Ovary (tissue), 9 donors: Measurements from ENCODE around the gene CDK15. TPM values are rescaled to one million over a fixed set of nuclear protein-coding genes. Genes with fewer than 3 reads are reported as not detected.

Experiments used
- DNase-seq, 5 donors: peaks; one replicate each; pipeline ENCODE4 v3.0.0-alpha.2; 2019 to 2020
- H3K27ac ChIP-seq, 2 donors: fragments of 200-600 bp; one replicate each; pipeline versions ENCODE4 v1.5.1 to v1.8.0; 2019 to 2022
- H3K27me3 ChIP-seq: fragments of 200-600 bp; one replicate; pipeline ENCODE4 v1.8.0; 2022
- H3K36me3 ChIP-seq: fragments of 200-600 bp; sonication (generic); one replicate; pipeline ENCODE4 v1.5.1; 2019
- H3K4me1 ChIP-seq: one replicate; pipeline ENCODE4 v1.8.1; 2013; ENCODE audit warnings: mild to moderate bottlenecking, moderate library complexity; ENCODE audit not compliant: insufficient read depth
- H3K4me3 ChIP-seq: fragments of 200-600 bp; sonication (generic); one replicate; pipeline ENCODE4 v1.5.1; 2017
- H3K9me3 ChIP-seq, 2 donors: fragments of 200-600 bp in 1 of 2; sonication (generic) in 1 of 2; one replicate each; pipeline versions ENCODE4 v1.5.1 to v1.8.1; 2013 to 2019; ENCODE audit warnings: mild to moderate bottlenecking in 1 of 2, moderate library complexity in 1 of 2
- CTCF ChIP-seq, 3 donors: fragments of 450-650 bp in 2 of 3; fragments of 200-600 bp in 1 of 3; IDR thresholded peaks; one replicate each; pipeline versions ENCODE4 v1.5.1 to v1.8.0; 2016 to 2022; ENCODE audit warnings: antibody characterized with exemption in 3 of 3, mild to moderate bottlenecking in 1 of 3
- EP300 ChIP-seq: sonication (generic); formaldehyde crosslinking; IDR thresholded peaks from one replicate; pipeline ENCODE4 v1.6.1; 2017; ENCODE audit warnings: antibody characterized with exemption
- POLR2A ChIP-seq: fragments of 450-650 bp; IDR thresholded peaks from one replicate; pipeline ENCODE4 v1.6.1; 2017; ENCODE audit warnings: antibody characterized with exemption, mild to moderate bottlenecking, moderate library complexity
- WGBS, 3 donors: extraction: QIAGEN DNeasy Blood & Tissue Kit in 1 of 3; methylation state at CpG; one replicate each; pipeline versions ENCODE4 v1.1.5 to v1.1.7; 2013 to 2017; 5-methylcytosine and 5-hydroxymethylcytosine counted together
- intact Hi-C, 4 donors: fragments of 100-400 bp; cut with DNase I; formaldehyde crosslinking; loops; one replicate each; pipeline versions ENCODE4 v1.11.0 to v1.15.1; 2022 to 2023
- polyA plus RNA-seq, 2 donors: library from polyadenylated mRNA; stranded (reverse); fragments of 200-250 nt in 1 of 2; fragments of 350-450 nt in 1 of 2; fragmentation: Illumina TruSeq in 1 of 2; extraction: RNeasy Lipid Tissue Mini Kit (QIAGEN cat#74804) in 1 of 2; gene quantifications; one replicate each; pipeline ENCODE4 v1.2.3, GENCODE V29; 2013 to 2014
- total RNA-seq, 7 donors: library from RNA; depleted of rRNA in 2 of 7; stranded (reverse); fragments of >200 nt in 2 of 7; fragmentation: NEBNext Ultra II Directional in 3 of 7; extraction: Animal tissue kit (Norgen Biotek cat#: 25700) in 3 of 7; gene quantifications; one replicate each; pipeline versions ENCODE4 v1.1.0 to v1.2.4, GENCODE V29; 2016 to 2023
- donor health status: DM: no; HTN: no; CAD: no; lungs with moderate emphysema.
- donor health status: DM: no; HTN: no; CAD: no.
- donor health status: Bipolar disorder and iron deficiency.
- donor health status: DM: yes; HTN: yes; CAD: no.
- donor health status: DM: no; HTN: no; CAD: no.
- donor health status: DM: yes; HTN: yes; CAD: no.

Gene CDK15
- total and polyA plus RNA-seq, 9 donors = 3.7 to 14.9 (median 5.3) TPM

- intact Hi-C loops = loop anchor here in 3 of 4 donors (5.0 to 10.0 kb wide), 3 partner anchors 174 to 312 kb away; no protein-coding TSS in a partner anchor
- H3K4me3 ChIP-seq = no peak overlapping the region
- no peaks in the 10 kb centered on the region for H3K36me3 ChIP-seq
- no peaks in the 10 kb centered on the region for H3K9me3 ChIP-seq
- no peak for DNase-seq
- H3K4me1 ChIP-seq = peaks cover 4% of the 10 kb centered on the region
- no peak for TF ChIP-seq CTCF (IDR thresholded peaks at IDR 0.05)
- no peak for TF ChIP-seq POLR2A
- TF ChIP-seq EP300 = no peak
- 92 to 94% (median 92%) methylated on average over 7 of the region's 7 CpGs for WGBS, 3 donors
- no peak overlapping the region for H3K27ac ChIP-seq
- no peaks in the 10 kb centered on the region for H3K27me3 ChIP-seq
These were observed 56.5 kb downstream of the CDK15 start for GRCh38 chr2:201862843-201863242.

- no peaks in the 10 kb centered on the region for H3K9me3 ChIP-seq
- H3K4me1 ChIP-seq = no peaks in the 10 kb centered on the region
- no peak overlapping the region for H3K4me3 ChIP-seq
- TF ChIP-seq CTCF (IDR thresholded peaks at IDR 0.05) (no peak), POLR2A (no peak), EP300 (no peak)
- no peak for DNase-seq
- intact Hi-C loops = loop anchor here in 1 of 4 donors (10.0 kb wide), 1 partner anchor 308 kb away; no protein-coding TSS in a partner anchor
- no peak overlapping the region for H3K27ac ChIP-seq
- WGBS, 3 donors = 69 to 75% (median 74%) methylated on average over 5 of the region's 5 CpGs
- H3K36me3 ChIP-seq = no peaks in the 10 kb centered on the region
- no peaks in the 10 kb centered on the region for H3K27me3 ChIP-seq
These were observed 60.5 kb downstream of the CDK15 start for GRCh38 chr2:201866643-201867473.

GRCh38 chr2:201871471-201871870 is 65.1 kb downstream of the CDK15 start:
- H3K27ac ChIP-seq = no peak overlapping the region
- H3K36me3 ChIP-seq = no peaks in the 10 kb centered on the region
- intact Hi-C loops = no loop called here
- TF ChIP-seq POLR2A (no peak), CTCF (IDR thresholded peaks at IDR 0.05) (no peak), EP300 (no peak)
- H3K27me3 ChIP-seq = no peaks in the 10 kb centered on the region
- no peak for DNase-seq
- WGBS, 3 donors = 96 to 97% (median 97%) methylated on average over 5 of the region's 5 CpGs
- no peaks in the 10 kb centered on the region for H3K9me3 ChIP-seq
- no peak overlapping the region for H3K4me3 ChIP-seq
- H3K4me1 ChIP-seq = peaks cover 2% of the 10 kb centered on the region

GRCh38 chr2:201872591-201872990 is 66.3 kb downstream of the CDK15 start:
- H3K4me3 ChIP-seq = no peak overlapping the region
- H3K9me3 ChIP-seq = no peaks in the 10 kb centered on the region
- H3K27me3 ChIP-seq = no peaks in the 10 kb centered on the region
- intact Hi-C loops = no loop called here
- no peak overlapping the region for H3K27ac ChIP-seq
- DNase-seq = no peak
- WGBS, 3 donors = 19 to 62% (median 28%) methylated on average over 6 of the region's 6 CpGs
- no peak for TF ChIP-seq CTCF (IDR thresholded peaks at IDR 0.05)
- TF ChIP-seq POLR2A = no peak
- TF ChIP-seq EP300 = no peak
- no peaks in the 10 kb centered on the region for H3K36me3 ChIP-seq
- H3K4me1 ChIP-seq = peaks cover 2% of the 10 kb centered on the region
